22Rv1 (cell line): ENCODE results near the gene BICC1.

Source experiments
- ZFX ChIP-seq: fragments of 450-650 bp; IDR thresholded peaks from 2 replicates; pipeline ENCODE4 v1.6.1; 2017; ENCODE audit warnings: antibody characterized with exemption, borderline replicate concordance
- TF ChIP-seq, protein P1 (sequence below): fragments of 450-650 bp; IDR thresholded peaks from 2 replicates; pipeline ENCODE4 v1.5.1; 2017; ENCODE audit warnings: mild to moderate bottlenecking

DNA sequence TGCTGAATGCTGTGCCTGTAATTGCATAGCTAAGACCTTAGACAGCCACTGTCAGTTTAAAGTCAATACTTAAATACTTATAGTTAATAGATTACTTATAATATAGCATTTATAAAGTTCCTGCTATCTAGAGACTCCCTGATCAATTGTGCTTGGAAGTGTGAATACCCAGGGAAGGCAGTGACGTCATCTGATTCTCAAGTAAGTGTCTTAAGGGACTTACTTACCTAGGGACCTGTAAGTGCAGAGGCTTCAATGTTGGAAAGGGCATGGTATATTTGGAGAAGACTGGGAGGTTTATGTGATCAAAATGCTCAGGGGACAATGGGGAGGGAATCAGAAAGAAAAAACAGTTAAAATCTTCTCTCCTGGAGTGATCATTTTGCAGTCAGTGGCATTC lies 55.0 kb downstream of the BICC1 start:
- TF ChIP-seq, protein P1, sequence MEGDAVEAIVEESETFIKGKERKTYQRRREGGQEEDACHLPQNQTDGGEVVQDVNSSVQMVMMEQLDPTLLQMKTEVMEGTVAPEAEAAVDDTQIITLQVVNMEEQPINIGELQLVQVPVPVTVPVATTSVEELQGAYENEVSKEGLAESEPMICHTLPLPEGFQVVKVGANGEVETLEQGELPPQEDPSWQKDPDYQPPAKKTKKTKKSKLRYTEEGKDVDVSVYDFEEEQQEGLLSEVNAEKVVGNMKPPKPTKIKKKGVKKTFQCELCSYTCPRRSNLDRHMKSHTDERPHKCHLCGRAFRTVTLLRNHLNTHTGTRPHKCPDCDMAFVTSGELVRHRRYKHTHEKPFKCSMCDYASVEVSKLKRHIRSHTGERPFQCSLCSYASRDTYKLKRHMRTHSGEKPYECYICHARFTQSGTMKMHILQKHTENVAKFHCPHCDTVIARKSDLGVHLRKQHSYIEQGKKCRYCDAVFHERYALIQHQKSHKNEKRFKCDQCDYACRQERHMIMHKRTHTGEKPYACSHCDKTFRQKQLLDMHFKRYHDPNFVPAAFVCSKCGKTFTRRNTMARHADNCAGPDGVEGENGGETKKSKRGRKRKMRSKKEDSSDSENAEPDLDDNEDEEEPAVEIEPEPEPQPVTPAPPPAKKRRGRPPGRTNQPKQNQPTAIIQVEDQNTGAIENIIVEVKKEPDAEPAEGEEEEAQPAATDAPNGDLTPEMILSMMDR = no peak
- no peak for TF ChIP-seq ZFX
